Right ventricle myocardium inferior (tissue), 1 donor: ENCODE data around the gene ENTPD5. TPM values are rescaled to one million over a fixed set of nuclear protein-coding genes. Genes with fewer than 3 reads are reported as not detected.
"Not testable (repeated sequence)": the region's sequence is repeated elsewhere in the genome, so short reads cannot be mapped to it uniquely, and the experiment has no call there.

Experiments used
- ATAC-seq: fragments of 200-7000 bp; cut with Tn5 transposase; one replicate; pipeline ENCODE4 v1.9.1; 2020; ENCODE audit warnings: mild to moderate bottlenecking, moderate library complexity
- DNase-seq: peaks from one replicate; pipeline ENCODE4 v3.0.0; 2021; ENCODE audit errors: missing footprints
- intact Hi-C: fragments of 100-400 bp; cut with DNase I; formaldehyde crosslinking; loops from one replicate; pipeline ENCODE4 v1.11.0; 2022
- total RNA-seq: library from RNA; stranded (reverse); fragmentation: NEBNext Ultra II Directional; extraction: Animal tissue kit (Norgen Biotek cat#: 25700); gene quantifications from one replicate; pipeline ENCODE4 v1.2.1, GENCODE V29; 2021
- donor health status: DM: no; HTN: yes; CAD: no; lungs with severe emphysema.

ENTPD5 gene
- total RNA-seq, 1 donor from 2014 or later, result 6.2 TPM

- no peak for ATAC-seq
- DNase-seq, result no peak
- intact Hi-C loops, result no loop called here
Measured at GRCh38 chr14:73955674-73956073, 63.4 kb downstream of the ENTPD5 start.

- intact Hi-C loops, result no loop called here
- DNase-seq, result no peak
- no peak for ATAC-seq
Measured at GRCh38 chr14:73953731-73954130, 65.4 kb downstream of the ENTPD5 start.

GRCh38 chr14:73949752-73950734 is 69.0 kb downstream of the ENTPD5 start, which contains the start of the genes COQ6 and FAM161B:
COQ6 (plus strand) TSS chr14:73950302; CDS start chr14:73950333, 31 bp downstream.
FAM161B (minus strand) TSS chr14:73950094; CDS start chr14:73950026, 68 bp downstream.
- peak; percentile 95 for DNase-seq
- peak; percentile 99 for ATAC-seq
- intact Hi-C loops, result loop anchor here (2.0 kb wide), 1 partner anchor 69 kb away; the partner anchor contains the start of genes BBOF1 and ENTPD5

- ATAC-seq, result no peak
- DNase-seq, result no peak
- intact Hi-C loops, result no loop called here
Measured at GRCh38 chr14:73945159-73945670, 73.9 kb downstream of the ENTPD5 start.

GRCh38 chr14:73944432-73945158 is 74.5 kb downstream of the ENTPD5 start:
- DNase-seq, result peak; percentile 56
- intact Hi-C loops, result no loop called here

GRCh38 chr14:73943083-73943482 is 76.0 kb downstream of the ENTPD5 start:
- intact Hi-C loops, result no loop called here
- DNase-seq (no peak), ATAC-seq (peak; percentile 80)

More at GRCh38 chr14:73944432-73945158, 74.5 kb downstream of the ENTPD5 start:
- ATAC-seq, result no peak

- intact Hi-C loops, result no loop called here
- ATAC-seq (no peak), DNase-seq (no peak)
Measured at GRCh38 chr14:73942180-73942579, 76.9 kb downstream of the ENTPD5 start.

GRCh38 chr14:73937012-73937411 is 82.1 kb downstream of the ENTPD5 start:
- intact Hi-C loops, result no loop called here
- ATAC-seq (peak; percentile 42), DNase-seq (no peak)

- intact Hi-C loops, result no loop called here
- ATAC-seq (no peak), DNase-seq (no peak)
Measured at GRCh38 chr14:73936548-73936947, 82.5 kb downstream of the ENTPD5 start.

- ATAC-seq (no peak), DNase-seq (no peak)
- intact Hi-C loops, result no loop called here
Measured at GRCh38 chr14:73935666-73936065, 83.4 kb downstream of the ENTPD5 start.

GRCh38 chr14:73924337-73924736 is 94.8 kb downstream of the ENTPD5 start:
- intact Hi-C loops, result no loop called here
- DNase-seq (no peak), ATAC-seq (no peak)

- ATAC-seq, intact Hi-C loops, DNase-seq: not testable (repeated sequence)
Measured at GRCh38 chr14:73919457-73919856, 99.6 kb downstream of the ENTPD5 start.

GRCh38 chr14:73916324-73916723 is 102.8 kb downstream of the ENTPD5 start:
- ATAC-seq (no peak), DNase-seq (no peak)
- intact Hi-C loops, result no loop called here

GRCh38 chr14:73913256-73913655 is 105.8 kb downstream of the ENTPD5 start:
- intact Hi-C loops, result no loop called here
- DNase-seq (no peak), ATAC-seq (no peak)

- intact Hi-C loops, result no loop called here
- DNase-seq, result no peak
- ATAC-seq, result no peak
Measured at GRCh38 chr14:73909681-73910080, 109.4 kb downstream of the ENTPD5 start.
